ENCODE results near the gene TRAF2.

DNA sequence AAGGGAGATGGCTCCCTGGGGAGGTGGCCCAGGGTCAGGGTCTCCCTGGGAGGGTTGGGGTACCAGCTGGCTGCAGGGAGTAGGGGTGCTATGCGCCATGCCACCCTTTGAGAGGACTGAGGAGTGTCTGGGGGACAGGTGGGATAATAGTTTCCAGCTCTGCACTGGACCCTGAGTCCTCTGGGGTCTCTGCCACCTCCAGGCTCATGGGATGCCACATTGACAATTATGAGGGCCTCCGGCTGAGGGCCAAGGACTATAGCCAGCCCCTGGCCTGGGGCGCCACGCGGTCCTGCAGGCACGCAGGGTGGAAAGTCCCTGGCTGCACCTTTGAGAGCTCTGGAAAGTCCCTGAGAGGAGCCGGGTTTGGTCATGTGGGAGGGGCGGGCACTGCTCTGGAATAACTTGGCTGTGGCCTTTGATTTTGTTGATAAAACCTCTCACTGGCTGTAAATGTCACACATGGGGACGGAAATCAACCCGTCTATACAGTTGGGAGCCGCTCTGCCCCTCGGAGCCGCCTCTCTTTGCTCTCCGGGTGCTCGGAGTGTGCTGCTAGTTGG lies 16.0 kb downstream of the TRAF2 start:
- TF ChIP-seq POLR2A (IDR thresholded peaks at IDR 0.05) (peak; percentile 22 to 74 (median 71)), CTCF (IDR thresholded peaks at IDR 0.05) (no peak)
